ENCODE data around the gene NCL.
"Not testable (repeated sequence)": the region's sequence is repeated elsewhere in the genome, so short reads cannot be mapped to it uniquely, and the experiment has no call there.

Gene NCL

GRCh38 chr2:231460073-231460835 lies 4.0 kb downstream of the NCL start:
- no peak for DNase-seq (ENCODE audit: insufficient read length, low spot score)
- FAIRE-seq: no peak
- TF ChIP-seq POLR2A (IDR thresholded peaks at IDR 0.05; ENCODE audit: low read depth, low read length): no peak

GRCh38 chr2:231458368-231458767 lies 5.9 kb downstream of the NCL start:
- no peak for TF ChIP-seq POLR2A (IDR thresholded peaks at IDR 0.05; ENCODE audit: low read depth, low read length)
- DNase-seq (ENCODE audit: insufficient read length, low spot score): no peak
- no peak for FAIRE-seq

GRCh38 chr2:231457101-231457500 lies 7.2 kb downstream of the NCL start:
- no peak for TF ChIP-seq POLR2A (IDR thresholded peaks at IDR 0.05; ENCODE audit: low read depth, low read length)
- no peak for FAIRE-seq
- DNase-seq (ENCODE audit: insufficient read length, low spot score): no peak

- TF ChIP-seq POLR2A (IDR thresholded peaks at IDR 0.05; ENCODE audit: low read depth, low read length): no peak
- FAIRE-seq (no peak), DNase-seq (ENCODE audit: insufficient read length, low spot score) (no peak)
Measured at GRCh38 chr2:231456295-231457004, 7.8 kb downstream of the NCL start.

GRCh38 chr2:231455890-231456289 lies 8.4 kb downstream of the NCL start:
- FAIRE-seq (no peak), DNase-seq (ENCODE audit: insufficient read length, low spot score) (no peak)
- no peak for TF ChIP-seq POLR2A (IDR thresholded peaks at IDR 0.05; ENCODE audit: low read depth, low read length)

GRCh38 chr2:231455222-231455621 lies 9.1 kb downstream of the NCL start:
- TF ChIP-seq POLR2A (IDR thresholded peaks at IDR 0.05; ENCODE audit: low read depth, low read length): no peak
- FAIRE-seq: no peak
- no peak for DNase-seq (ENCODE audit: insufficient read length, low spot score)

- DNase-seq (ENCODE audit: insufficient read length, low spot score) (no peak), FAIRE-seq (no peak)
- TF ChIP-seq POLR2A (IDR thresholded peaks at IDR 0.05; ENCODE audit: low read depth, low read length): no peak
Measured at GRCh38 chr2:231454361-231454791, 9.9 kb downstream of the NCL start.

- DNase-seq (ENCODE audit: insufficient read length, low spot score) (no peak), FAIRE-seq (no peak)
- TF ChIP-seq POLR2A (IDR thresholded peaks at IDR 0.05; ENCODE audit: low read depth, low read length): no peak
Measured at GRCh38 chr2:231452799-231453508, 11.3 kb downstream of the NCL start.

- FAIRE-seq (no peak), DNase-seq (ENCODE audit: insufficient read length, low spot score) (no peak)
- TF ChIP-seq POLR2A (IDR thresholded peaks at IDR 0.05; ENCODE audit: low read depth, low read length): no peak
Measured at GRCh38 chr2:231450548-231450989, 13.7 kb downstream of the NCL start.

GRCh38 chr2:231449503-231450054 lies 14.7 kb downstream of the NCL start:
- TF ChIP-seq POLR2A (IDR thresholded peaks at IDR 0.05; ENCODE audit: low read depth, low read length): no peak
- FAIRE-seq: no peak

GRCh38 chr2:231436957-231437356 lies 27.3 kb downstream of the NCL start:
- TF ChIP-seq POLR2A (IDR thresholded peaks at IDR 0.05; ENCODE audit: low read depth, low read length): no peak
- FAIRE-seq: no peak

More at GRCh38 chr2:231449503-231450054, 14.7 kb downstream of the NCL start:
- no peak for DNase-seq (ENCODE audit: insufficient read length, low spot score)

GRCh38 chr2:231433990-231434389 lies 30.3 kb downstream of the NCL start:
- TF ChIP-seq POLR2A (IDR thresholded peaks at IDR 0.05; ENCODE audit: low read depth, low read length): no peak
- FAIRE-seq (no peak), DNase-seq (ENCODE audit: insufficient read length, low spot score) (no peak)

More at GRCh38 chr2:231436957-231437356, 27.3 kb downstream of the NCL start:
- DNase-seq (ENCODE audit: insufficient read length, low spot score): no peak

- DNase-seq (ENCODE audit: insufficient read length, low spot score) (no peak), FAIRE-seq (no peak)
- TF ChIP-seq POLR2A (IDR thresholded peaks at IDR 0.05; ENCODE audit: low read depth, low read length): no peak
Measured at GRCh38 chr2:231431606-231432005, 32.7 kb downstream of the NCL start.

GRCh38 chr2:231430437-231430836 lies 33.8 kb downstream of the NCL start:
- DNase-seq (ENCODE audit: insufficient read length, low spot score); FAIRE-seq: not testable (repeated sequence)
